ENCODE data around the gene NAV2. TPM values are rescaled to one million over a fixed set of nuclear protein-coding genes. Genes with fewer than 3 reads are reported as not detected.

The NAV2 gene
- total RNA-seq, 2 experiments from 2014 or later, result 0.23 to 0.36 TPM

GRCh38 chr11:19756675-19757475 is 44.2 kb downstream of the NAV2 start:
- intact Hi-C loops (cut with micrococcal nuclease), result no loop called here
- POLR2A ChIA-PET, result no interaction called here

DNA sequence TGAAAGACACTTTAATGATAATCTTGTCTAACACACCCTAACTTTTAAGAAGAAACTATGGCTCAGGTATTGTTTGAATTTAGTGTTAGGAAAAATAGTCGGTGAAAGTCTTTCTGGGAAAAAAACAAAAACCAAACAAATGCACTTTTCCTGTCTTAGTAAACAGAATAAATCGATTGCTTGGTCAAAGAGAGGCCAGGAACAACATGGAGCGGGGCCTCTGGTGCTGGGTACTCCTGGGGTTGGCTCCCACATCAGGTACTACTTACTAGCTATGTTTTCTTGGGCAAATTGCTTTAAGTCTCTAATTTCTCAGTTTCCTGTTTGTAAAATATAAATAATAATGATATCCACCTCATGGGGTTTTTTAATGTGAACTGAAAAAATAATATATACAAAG is 46.8 kb downstream of the NAV2 start:
- Mint-ChIP-seq H3K9me3 (no peaks in the 10 kb centered on the region), H3K27me3 (peaks cover 5% of the 10 kb centered on the region), H3K36me3 (ENCODE audit: low read depth) (no peaks in the 10 kb centered on the region), H3K4me3 (no peak overlapping the region), H3K27ac (no peak overlapping the region), H3K4me1 (ENCODE audit: low read depth) (no peaks in the 10 kb centered on the region)
- intact Hi-C loops (cut with micrococcal nuclease), result no loop called here
- ChIA-PET POLR2A (no interaction called here), CTCF (interaction anchor here (0.6 to 1.3 kb wide), 2 partner anchors 24 to 318 kb away, joined by 3 read pairs; no protein-coding TSS in a partner anchor)
- ATAC-seq (no peak), DNase-seq (no peak)
- TF ChIP-seq, protein P1, sequence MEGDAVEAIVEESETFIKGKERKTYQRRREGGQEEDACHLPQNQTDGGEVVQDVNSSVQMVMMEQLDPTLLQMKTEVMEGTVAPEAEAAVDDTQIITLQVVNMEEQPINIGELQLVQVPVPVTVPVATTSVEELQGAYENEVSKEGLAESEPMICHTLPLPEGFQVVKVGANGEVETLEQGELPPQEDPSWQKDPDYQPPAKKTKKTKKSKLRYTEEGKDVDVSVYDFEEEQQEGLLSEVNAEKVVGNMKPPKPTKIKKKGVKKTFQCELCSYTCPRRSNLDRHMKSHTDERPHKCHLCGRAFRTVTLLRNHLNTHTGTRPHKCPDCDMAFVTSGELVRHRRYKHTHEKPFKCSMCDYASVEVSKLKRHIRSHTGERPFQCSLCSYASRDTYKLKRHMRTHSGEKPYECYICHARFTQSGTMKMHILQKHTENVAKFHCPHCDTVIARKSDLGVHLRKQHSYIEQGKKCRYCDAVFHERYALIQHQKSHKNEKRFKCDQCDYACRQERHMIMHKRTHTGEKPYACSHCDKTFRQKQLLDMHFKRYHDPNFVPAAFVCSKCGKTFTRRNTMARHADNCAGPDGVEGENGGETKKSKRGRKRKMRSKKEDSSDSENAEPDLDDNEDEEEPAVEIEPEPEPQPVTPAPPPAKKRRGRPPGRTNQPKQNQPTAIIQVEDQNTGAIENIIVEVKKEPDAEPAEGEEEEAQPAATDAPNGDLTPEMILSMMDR (IDR thresholded peaks at IDR 0.05), result no peak

More at GRCh38 chr11:19756675-19757475, 44.2 kb downstream of the NAV2 start:
- ATAC-seq (no peak), DNase-seq (no peak)
- H3K4me1 Mint-ChIP-seq (ENCODE audit: low read depth), result no peaks in the 10 kb centered on the region
- CTCF ChIA-PET, result no interaction called here
- TF ChIP-seq, protein P1 (IDR thresholded peaks at IDR 0.05), result no peak
- H3K9me3 Mint-ChIP-seq, result no peaks in the 10 kb centered on the region
- H3K36me3 Mint-ChIP-seq (ENCODE audit: low read depth), result no peaks in the 10 kb centered on the region
- H3K27ac Mint-ChIP-seq, result no peak overlapping the region
- peaks cover 1% of the 10 kb centered on the region for H3K27me3 Mint-ChIP-seq
- H3K4me3 Mint-ChIP-seq, result no peak overlapping the region

DNA sequence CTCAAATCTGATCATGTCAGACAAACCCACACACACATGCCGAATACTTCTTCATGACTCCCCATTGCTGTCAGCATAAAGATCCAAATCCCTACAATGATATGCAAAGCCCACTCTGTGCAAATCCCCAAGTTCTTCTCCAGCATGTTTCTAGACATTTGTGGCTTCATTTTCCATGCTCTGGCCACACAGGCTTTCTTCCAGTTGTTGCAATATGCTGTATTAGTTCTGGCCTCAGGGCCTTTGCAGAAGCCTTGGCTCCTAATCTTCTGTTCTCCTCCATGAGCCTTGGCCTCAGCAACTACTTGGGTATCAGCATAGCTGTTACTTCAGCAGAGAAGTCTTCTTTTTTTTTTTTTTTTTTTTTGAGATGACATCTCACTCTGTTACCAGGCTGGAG is 49.6 kb downstream of the NAV2 start:
- Mint-ChIP-seq H3K27ac (no peak overlapping the region), H3K9me3 (no peaks in the 10 kb centered on the region), H3K4me1 (ENCODE audit: low read depth) (no peaks in the 10 kb centered on the region), H3K4me3 (no peak overlapping the region), H3K27me3 (peaks cover 15% of the 10 kb centered on the region), H3K36me3 (ENCODE audit: low read depth) (no peaks in the 10 kb centered on the region)
- intact Hi-C loops (cut with micrococcal nuclease), result no loop called here
- DNase-seq (no peak), ATAC-seq (no peak)
- POLR2A ChIA-PET, result no interaction called here
- CTCF ChIA-PET, result no interaction called here
- TF ChIP-seq, protein P1 (IDR thresholded peaks at IDR 0.05), result no peak

DNA sequence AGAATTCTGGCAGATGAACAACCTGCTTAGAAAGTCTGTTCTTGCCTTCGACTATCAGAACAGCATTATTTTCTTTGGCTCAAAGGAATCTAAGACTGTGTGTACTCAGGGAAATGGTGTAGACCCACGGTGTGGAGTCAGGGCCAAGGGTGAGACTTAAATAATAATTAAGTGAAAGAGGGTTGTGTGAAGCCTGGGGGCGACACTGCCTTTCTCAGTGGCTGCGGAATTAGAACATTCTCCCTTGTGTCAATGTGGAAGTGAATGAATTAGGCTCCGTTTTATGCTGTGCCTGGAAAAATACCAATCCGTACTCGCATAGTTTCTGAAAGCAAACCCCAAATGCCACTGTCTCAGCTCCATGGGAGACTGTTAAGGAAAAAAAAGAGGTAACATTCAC is 50.7 kb downstream of the NAV2 start:
- Mint-ChIP-seq H3K27me3 (peaks cover 17% of the 10 kb centered on the region), H3K4me3 (no peak overlapping the region), H3K36me3 (ENCODE audit: low read depth) (no peaks in the 10 kb centered on the region), H3K27ac (no peak overlapping the region), H3K4me1 (ENCODE audit: low read depth) (no peaks in the 10 kb centered on the region), H3K9me3 (no peaks in the 10 kb centered on the region)
- TF ChIP-seq, protein P1 (IDR thresholded peaks at IDR 0.05), result no peak
- CTCF ChIA-PET, result no interaction called here
- no peak for DNase-seq
- ATAC-seq, result no peak
- intact Hi-C loops (cut with micrococcal nuclease), result no loop called here
- POLR2A ChIA-PET, result no interaction called here

DNA sequence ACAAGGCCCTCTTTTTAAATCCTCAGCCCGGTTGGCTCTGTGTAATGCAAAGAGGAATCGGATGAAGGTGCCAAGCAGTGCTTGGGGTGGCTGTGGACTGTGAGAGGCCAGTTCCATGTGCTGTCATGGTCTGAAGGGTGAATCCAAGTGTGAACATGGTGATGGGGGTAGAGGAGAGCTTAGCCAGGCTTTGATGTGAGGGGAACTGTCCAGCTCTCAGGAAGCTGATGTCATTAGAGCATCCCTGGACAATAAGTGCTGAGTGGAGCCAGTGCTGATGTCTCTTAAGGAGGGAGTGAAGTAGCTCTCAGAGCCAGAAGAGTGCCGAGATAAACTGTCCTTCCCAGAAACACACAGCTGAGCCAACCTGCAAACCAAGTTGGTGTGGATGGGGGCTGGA is 53.6 kb downstream of the NAV2 start:
- ATAC-seq (no peak), DNase-seq (no peak)
- intact Hi-C loops (cut with micrococcal nuclease), result no loop called here
- Mint-ChIP-seq H3K27ac (no peak overlapping the region), H3K4me3 (no peak overlapping the region), H3K36me3 (ENCODE audit: low read depth) (no peaks in the 10 kb centered on the region), H3K27me3 (peaks cover 17% of the 10 kb centered on the region), H3K4me1 (ENCODE audit: low read depth) (no peaks in the 10 kb centered on the region), H3K9me3 (no peaks in the 10 kb centered on the region)
- TF ChIP-seq, protein P1 (IDR thresholded peaks at IDR 0.05), result no peak
- ChIA-PET CTCF (interaction anchor here (1.2 to 1.3 kb wide), 2 partner anchors 23 to 137 kb away, joined by 3 to 4 read pairs; no protein-coding TSS in a partner anchor), POLR2A (no interaction called here)
